Skeletal muscle cell (primary cell): ENCODE measurements around the gene VIP.
"Not testable (repeated sequence)": the region's sequence is repeated elsewhere in the genome, so short reads cannot be mapped to it uniquely, and the experiment has no call there.

Experiments used
- DNase-seq: peaks from one replicate; pipeline ENCODE4 v3.0.0-alpha.2; 2010; ENCODE audit warnings: low read depth
- H3K4me3 ChIP-seq: 2 replicates; pipeline ENCODE4 v1.5.1; 2011; ENCODE audit warnings: low read depth, mild to moderate bottlenecking, control low read depth, low read length, moderate library complexity

The VIP gene

DNA sequence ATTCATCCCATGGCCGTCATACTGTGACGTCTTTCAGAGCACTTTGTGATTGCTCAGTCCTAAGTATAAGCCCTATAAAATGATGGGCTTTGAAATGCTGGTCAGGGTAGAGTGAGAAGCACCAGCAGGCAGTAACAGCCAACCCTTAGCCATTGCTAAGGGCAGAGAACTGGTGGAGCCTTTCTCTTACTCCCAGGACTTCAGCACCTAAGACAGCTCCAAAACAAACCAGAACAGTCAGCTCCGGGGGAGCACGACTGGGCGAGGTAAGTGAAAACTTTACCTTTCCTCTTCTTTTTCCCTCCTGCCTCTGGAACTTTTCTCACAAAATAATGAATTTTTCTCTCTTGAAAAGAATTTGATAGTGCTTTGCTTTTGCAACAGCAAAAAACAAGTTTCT, at the start of gene VIP:
Gene VIP (plus strand): TSS at position 104 of the 400 bp plus-strand sequence. CDS start 1,381 bp downstream, outside the sequence.
- DNase-seq: no peak
- no peak within 1 kb of the TSS for H3K4me3 ChIP-seq

DNA sequence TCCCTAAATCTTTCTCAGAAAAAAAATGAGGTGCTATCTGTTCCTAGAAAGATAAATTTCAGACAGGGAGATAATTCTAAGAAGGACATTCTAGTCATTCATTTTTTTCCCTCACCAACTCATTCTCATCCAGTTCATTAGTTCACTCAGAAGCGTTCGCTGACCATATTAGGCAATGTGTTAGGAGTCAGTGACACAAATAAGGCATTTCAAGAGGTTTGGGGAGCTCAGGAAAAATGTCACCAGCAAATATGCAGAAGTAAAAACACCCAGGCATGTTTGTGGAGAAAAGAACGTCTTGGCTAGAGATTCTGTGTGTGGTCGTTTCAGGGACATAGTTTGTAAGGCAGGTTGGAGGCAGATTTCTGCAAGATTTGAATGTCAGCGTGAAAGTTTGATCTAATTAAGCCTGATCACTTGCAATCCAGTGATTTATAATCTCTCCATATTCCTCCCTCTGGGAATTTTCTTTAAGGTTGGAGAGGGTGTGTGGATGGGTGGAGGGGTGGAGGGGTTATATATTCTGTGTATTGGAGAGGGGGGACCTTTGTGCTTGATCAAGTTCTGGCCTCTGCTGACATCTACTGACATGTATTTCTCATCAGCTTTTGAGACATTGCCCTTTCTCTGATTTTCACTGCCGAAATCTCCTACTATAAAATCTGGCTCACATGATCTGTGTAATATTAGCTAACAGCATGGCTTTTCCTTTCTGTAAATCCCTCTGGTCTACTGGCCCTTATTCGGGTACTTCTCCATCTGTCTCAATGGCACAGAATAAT, 49.3 kb upstream of the VIP start:
- no peak overlapping the region for H3K4me3 ChIP-seq
- no peak for DNase-seq

DNA sequence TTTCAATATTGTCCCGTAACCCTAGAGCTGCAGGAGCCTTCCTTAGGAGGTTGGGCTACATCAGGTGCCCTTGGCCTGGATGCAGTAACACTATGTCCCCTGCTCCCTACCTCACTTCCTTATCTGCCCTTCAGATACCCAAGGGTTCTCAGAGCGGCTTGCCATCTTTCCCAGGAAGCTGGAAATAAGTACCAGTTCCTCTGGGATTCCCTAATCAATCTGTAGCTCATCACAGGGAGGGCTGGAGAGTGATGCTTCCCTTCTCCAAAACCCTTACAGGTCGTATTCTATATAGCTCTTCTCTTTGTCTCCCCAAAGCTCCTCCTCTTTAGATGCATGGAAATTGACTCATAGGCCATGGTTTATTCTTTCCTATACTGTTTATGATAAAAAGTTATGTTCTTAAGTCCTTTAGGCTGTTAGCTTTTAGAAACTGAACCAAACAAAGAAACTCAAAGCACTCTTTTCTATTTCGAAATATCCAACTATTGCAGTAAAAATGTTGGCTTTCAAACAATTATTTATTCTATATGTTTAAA, 48.7 kb upstream of the VIP start:
- no peak overlapping the region for H3K4me3 ChIP-seq
- DNase-seq: no peak

DNA sequence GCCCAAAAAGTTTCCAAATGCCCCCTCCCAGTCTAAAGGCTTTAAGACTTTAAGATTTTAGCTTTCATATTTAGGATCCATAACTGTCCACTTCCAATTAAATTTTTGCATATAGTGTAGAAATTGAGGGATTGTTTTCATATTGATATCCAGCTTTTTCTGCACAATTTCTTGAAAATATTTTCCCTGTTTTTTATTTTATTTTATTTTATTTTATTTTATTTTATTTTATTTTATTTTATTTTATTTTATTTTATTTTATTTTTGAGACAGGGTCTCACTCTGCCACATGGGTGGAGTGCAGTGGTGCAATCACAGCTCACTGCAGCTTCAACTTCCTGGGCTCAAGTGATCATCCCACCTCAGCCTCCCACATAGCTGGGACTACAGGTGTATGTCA, 46.8 kb upstream of the VIP start:
- H3K4me3 ChIP-seq, DNase-seq: not testable (repeated sequence)

DNA sequence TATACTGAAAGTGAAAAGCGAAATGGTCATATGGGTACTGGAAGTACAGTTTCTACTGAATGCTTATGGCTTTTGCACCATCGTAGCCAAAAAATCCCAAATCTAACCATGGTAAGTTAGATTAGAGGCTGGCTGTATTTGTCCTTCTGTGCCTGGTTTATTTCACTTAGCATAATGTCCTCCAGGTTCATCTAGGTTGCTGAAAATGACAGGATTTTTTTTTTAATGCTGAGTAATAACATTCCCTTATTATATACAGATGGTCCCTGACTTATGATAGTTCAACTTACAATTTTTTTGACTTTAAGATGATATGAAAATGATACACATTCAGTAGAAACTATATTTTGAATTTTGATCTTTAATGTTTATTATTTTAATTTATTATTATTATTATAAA, 45.3 kb upstream of the VIP start:
- H3K4me3 ChIP-seq: no peak overlapping the region
- no peak for DNase-seq

DNA sequence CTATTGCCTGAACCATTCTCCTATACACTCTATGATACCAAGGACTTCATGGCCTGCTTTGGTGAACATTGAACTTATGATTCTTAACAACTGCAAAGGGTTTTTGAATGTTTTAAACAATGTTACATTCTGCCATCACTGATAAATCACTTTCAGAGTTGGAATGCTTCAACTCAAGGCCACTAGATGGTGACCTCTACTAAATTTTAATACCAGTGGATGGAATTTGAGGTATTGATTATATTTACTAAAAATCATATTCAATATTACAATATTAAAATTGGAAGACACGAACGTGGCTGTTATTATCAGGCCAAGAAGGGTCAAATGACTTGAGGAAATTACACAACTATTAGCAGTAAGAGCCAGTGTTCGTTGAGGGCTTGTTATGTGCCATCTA, 34.3 kb upstream of the VIP start:
- DNase-seq: no peak
- H3K4me3 ChIP-seq: no peak overlapping the region

DNA sequence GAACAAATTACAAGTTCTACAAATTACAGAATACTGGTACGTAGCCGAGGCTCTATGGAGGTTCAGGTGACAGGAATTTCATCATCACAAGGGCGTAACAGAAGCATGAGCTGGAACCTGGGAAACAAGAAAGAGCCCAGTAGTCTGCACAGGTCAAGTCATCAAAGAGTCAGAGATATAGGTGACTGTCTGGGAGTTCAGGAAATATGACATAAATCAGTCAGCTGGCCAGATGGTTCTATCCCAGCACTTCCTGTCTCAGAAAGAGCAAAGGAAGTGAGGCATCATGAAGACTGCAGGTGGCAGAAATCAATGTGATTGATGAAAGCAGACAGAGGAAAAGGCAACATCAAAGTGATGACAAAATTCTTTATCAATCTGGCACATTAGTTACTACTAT, 29.6 kb upstream of the VIP start:
- no peak overlapping the region for H3K4me3 ChIP-seq
- DNase-seq: no peak

DNA sequence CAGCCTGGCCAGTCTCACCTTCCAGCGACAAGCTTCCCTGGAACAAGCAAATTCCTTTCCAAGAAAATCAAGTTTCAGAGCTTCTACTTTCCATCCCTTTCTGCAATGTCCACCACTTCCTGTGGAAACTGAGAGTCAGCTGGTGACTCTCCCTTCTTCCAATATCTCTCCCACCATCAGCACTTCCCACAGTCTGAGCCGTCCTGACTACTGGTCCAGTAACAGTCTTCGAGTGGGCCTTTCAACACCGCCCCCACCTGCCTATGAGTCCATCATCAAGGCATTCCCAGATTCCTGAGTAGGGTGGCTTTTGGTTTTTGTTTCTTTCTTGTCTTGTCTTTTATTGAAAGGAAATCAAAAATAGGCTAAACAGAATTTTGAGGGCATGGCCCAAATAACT, 28.6 kb upstream of the VIP start:
- no peak for DNase-seq
- H3K4me3 ChIP-seq: no peak overlapping the region

DNA sequence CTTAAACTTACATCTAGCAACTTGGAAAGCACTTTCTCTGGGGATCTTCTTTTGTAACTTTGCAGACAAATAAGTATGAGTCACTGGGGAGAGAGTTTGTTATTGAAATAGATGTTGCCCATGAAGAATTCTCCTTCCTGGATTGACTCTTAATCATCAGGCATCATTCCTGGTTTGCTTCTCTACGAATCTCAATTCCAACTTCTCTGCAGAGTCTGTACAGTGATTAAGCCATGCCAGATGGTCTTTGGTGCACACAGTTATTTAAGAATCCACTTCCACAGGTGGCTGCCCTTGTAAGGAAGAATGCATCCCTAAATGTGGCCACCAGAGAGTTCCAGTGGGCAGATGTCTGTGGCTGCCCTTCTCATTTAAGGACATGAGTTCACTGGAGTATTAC, 27.2 kb upstream of the VIP start:
- DNase-seq: peak; percentile 75
- no peak overlapping the region for H3K4me3 ChIP-seq

DNA sequence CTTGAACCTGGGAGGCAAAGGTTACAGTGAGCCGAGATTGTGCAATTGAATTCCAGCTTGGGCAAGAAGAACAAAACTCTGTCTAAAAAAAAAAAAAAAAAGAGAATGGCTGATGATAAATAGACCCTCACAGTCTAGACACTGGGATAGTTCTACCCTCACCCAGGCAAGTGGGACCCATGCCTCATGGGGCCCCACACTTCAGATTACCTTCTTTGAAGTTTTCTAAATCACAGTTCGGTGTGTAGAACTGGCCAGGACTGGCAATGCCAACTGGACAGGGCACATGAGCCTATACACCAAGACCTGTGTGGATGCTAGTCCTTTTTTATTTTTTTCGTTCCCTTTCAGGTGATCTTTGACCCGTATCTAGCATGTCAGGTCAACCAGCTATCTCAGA, 24.3 kb upstream of the VIP start:
- no peak for DNase-seq
- H3K4me3 ChIP-seq: no peak overlapping the region

DNA sequence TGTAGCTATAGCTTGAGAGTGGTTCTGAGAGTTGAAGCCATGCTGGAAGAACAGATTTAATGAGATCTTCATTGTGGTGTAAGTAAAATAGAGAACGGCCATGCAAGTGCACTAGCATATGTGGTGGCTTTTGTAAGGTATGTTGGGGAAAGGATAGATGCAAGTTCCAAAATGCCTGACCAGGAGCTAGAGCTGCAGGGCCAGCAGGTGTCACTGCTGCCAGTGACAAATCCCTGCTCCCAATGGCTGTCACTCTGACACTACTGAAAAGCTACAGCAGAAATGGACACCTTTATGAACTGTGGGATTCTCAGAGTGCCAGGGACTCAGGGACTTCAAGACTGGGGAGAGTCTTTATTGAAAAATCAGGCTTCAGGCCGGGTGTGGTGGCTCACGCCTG, 23.1 kb upstream of the VIP start:
- no peak for DNase-seq
- no peak overlapping the region for H3K4me3 ChIP-seq

DNA sequence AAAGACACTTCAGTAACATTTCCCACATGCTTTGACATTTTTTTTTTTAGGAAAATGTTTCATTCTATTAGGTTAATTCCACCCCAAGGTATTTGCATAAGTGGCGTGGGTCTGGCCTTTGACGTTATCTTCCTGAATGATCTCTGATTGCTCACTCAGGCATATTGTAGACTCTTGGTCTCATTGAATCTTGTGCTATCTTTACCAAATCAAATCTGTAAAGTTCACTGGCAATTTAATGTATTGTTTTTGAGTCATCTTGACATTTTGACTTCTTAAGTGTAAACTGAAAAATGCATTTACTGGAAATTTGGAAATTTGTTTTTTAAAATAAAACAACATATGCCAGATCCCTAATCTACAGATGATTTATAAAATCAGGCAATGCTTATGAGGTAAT, 16.0 kb upstream of the VIP start:
- DNase-seq: no peak
- no peak overlapping the region for H3K4me3 ChIP-seq

DNA sequence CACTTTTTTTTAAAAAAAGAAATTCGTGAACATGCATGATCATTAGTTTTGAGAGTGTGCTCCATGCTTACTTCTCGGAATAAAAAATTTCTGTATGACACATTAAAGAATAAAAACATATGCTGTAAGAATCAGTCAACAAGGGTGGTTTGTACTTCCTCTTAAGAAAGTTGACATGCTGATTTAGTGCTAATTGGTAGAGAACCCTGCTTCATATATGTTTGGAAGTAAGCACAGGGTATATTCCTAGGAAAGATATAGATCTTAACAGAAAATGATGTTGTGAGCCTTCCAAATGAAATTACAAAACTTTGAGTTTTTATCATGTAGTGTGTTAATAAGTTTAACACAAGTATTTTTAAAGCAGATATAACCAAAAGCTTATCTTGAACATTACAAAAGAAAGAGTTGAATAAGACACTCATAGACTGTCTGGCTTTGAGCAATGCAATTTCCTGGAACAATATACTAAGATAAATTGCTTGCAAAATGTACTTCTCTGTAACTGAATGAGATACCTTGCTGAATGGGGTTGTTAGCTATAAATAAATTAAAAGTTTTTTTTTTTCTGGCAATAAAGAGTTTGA, 13.8 kb upstream of the VIP start:
- no peak overlapping the region for H3K4me3 ChIP-seq
- DNase-seq: no peak

DNA sequence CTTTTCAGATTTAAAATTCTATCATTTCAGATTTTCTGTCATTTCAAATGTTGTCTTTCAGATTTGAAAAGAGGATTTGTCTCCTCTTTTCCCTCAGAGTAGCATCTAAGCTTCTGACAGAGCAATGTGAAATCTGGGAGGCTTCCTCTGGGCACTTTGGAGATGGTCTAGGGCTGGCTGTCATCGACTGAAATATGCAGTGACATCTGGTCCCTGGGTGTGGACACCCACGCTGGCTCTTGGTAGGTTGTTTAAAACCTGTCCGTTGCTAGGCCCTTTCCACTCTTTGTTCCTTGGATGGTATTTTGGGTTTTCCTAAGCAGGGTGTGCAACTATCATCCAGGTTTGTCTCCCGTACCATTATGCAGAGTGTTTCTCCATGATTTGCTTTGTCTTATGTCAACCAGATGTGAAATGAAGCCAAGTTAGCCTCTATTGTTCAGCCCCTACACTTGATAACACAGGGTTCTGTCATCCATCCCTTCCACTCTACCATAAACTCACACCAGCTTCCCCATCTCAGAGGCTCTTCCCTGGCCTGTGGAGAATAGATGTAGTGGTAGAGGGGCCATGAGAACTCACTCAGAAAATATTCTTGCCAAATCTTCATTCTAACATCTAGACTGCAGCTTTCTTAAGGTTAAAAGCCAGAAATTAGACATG, 5.0 kb upstream of the VIP start:
- no peak overlapping the region for H3K4me3 ChIP-seq
- DNase-seq: no peak

DNA sequence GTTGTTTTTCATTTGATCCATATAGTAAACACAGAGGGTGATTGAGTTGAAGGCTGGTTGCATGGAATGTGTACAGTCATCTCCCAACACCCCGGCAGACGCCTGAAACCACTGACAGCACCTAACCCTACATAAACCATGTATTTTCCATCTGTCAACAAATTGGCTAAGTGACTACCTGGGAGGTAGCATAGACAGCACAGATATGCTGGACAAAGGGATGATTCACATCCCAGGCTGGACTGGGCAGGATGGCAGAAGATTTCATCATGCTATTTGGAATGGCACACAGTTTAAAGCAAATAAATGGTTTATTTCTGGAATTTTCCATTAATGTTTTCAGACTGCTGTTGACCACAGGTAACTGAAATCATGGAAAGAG, 4.4 kb upstream of the VIP start:
- peak; percentile 81 for DNase-seq
- no peak overlapping the region for H3K4me3 ChIP-seq

DNA sequence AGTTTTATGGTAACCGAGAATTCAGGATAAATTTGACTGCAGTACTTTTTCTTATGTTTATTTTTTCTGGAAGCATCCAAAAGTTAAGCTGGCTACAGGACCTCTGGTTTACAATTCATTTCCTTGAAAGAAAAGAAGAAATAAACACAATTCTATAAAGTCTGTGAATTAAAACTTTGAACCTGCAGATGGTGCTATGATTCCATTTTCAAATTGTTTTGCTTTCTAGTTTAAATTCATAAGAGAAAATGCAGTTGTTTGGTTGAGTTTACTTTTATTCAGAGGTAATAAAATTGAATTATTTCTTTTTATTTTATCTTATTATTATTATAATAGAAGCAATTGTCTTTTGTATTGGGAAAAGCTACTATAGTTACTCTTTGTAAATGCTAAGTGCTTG, 1.8 kb upstream of the VIP start:
- DNase-seq: no peak
- no peak overlapping the region for H3K4me3 ChIP-seq

DNA sequence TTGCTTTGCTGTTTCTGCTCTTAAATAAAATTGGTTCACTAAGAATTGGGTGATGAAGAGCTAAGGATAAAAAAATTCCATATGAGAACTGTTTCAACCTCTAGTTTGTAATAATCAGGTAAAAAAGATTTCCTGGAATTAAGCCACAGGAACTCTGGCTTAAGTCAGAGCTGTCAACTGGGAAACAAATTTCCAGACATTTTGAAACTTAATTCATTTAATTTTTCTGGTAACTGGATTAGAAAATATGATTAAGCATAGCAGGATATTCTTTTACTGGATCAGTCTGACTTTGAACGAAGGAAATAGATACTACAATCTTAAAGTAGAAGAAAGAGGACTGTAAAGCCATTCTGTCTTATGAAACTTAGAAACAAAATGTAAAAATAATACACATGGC, 1.3 kb upstream of the VIP start:
- no peak overlapping the region for H3K4me3 ChIP-seq
- DNase-seq: no peak

DNA sequence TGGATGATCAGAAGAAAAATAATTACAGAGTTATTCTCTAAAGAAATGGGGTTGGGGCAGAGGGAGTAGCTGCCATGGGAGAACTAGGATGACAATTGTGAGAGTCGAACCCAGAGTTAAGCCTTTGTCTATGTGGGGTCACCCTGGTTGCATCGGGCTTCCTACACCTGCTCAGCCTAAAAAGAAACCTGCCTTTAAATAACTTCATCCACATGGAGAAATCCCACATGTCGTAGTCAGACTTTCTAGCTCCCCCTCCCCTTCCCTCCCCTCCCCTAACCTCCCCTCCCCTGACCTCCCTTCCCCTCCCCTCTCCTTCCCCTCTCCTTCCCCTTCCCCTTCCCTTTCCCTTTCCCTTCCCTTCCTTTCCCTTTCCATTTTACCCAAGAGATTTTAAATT, 14.7 kb downstream of the VIP start:
- no peak for DNase-seq
- no peak overlapping the region for H3K4me3 ChIP-seq

DNA sequence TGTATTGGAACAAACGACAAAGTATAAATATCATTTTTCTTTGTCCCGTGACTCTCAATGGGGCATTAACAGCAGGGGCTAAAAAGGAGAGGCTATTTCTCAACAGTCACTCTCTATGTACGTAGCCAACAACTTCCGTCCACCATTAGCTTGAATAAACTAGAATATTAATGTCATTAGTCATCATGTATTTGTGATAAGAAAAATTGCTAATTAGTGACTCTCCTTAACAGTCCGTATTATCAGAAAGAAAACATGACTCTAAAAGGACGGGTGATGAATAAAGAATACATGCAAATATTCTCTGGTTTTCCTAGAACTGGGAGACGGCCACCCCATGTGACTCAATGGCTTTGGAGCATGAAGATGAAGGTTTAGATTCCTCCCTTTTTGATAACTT, 18.6 kb downstream of the VIP start:
- no peak for DNase-seq
- H3K4me3 ChIP-seq: no peak overlapping the region

DNA sequence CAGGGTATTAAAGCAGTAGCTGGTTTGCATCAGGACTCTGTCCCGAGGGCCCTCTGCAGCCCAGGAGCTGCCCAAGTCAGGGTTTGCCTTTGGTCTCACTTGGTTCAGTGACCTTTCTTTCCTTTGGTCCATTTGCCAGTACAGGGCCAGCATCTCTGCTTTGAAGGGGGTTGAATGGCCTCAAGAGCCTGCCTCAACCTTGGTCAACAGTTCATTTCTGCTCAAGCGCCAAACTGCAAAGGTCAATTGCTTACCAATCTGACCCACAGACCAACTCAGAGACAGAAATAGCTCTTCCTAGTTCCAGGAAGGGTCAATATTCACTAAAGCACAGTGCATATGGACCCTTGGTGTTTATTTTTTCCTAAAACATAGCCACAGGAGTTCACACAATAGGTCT, 19.4 kb downstream of the VIP start:
- no peak overlapping the region for H3K4me3 ChIP-seq
- no peak for DNase-seq
